Measurements from ENCODE around the gene XIAP.
"Not testable (repeated sequence)": the region's sequence is repeated elsewhere in the genome, so short reads cannot be mapped to it uniquely, and the experiment has no call there.

The XIAP gene
- 44.4 to 114 (median 82.9) reads per million in 9 experiments for total RNA-seq

DNA sequence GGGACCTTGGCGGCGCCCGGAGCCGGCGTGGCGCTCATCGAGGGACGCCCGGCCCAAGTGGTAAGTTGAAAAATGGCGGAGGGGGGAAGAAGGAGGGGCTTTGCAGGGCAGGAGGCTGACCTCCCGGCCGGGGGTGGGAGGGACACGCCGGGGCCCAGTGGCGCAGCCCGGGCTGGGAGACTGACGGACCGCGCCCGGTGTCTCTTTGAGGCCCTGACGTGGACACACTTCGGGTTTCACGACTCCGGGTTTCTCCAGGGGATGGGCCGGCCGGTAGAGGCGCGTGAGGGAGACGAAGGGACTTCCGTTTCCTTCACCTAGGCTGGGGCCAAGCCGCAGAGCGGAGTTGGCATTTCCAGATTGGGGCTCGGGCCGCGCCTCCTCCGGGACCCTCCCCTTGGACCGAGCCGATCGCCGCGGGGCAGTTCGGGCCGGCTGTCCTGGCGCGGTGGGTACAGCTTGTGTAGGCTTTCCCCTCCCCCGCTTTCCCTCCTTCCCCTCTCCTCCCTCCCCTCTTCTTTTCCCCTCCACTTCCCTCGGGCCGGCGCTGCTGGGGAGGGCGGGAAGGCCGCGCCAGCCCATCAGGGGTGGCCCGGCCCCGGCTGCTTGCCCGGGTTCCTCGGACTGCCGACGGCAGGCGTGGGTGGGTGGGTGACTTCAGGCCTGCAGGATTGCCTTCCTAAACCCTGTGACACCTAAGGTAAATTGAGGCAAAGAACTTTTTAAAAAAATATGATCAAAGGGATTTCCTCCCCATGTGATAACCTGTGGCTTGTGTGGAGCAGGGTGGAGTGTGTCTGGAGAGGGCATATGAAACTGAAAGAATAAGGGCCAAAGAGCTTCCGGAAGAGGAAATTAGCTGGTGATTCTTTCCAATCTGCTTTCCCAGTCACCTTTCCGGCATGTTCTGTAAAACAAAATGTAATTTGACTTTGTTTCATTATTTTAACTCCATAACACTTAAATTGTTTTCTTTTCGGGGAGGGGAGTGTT is at the start of gene XIAP:
XIAP (plus strand) TSS at position 208 of the 993 bp plus-strand sequence. CDS start 25,610 bp downstream, outside the sequence.
- DNase-seq (peak; percentile 53 to 61 (median 59)), ATAC-seq (replicated peaks) (peak; percentile 79)
- H3K4me3 Mint-ChIP-seq, result peak within 1 kb of the TSS; percentile 80 to 89
- peaks cover 9% of the 10 kb centered on the region in 2 donors for H3K4me1 Mint-ChIP-seq (ENCODE audit: low read depth in 2 of 2)
- peak within 1 kb of the TSS; percentile 92 to 95 for H3K27ac Mint-ChIP-seq
- no peaks in the 10 kb centered on the region for H3K9me3 Mint-ChIP-seq
- H3K36me3 Mint-ChIP-seq (ENCODE audit: insufficient read depth), result peaks cover 9% of the 10 kb centered on the region
- no peaks in the 10 kb centered on the region for H3K27me3 Mint-ChIP-seq

DNA sequence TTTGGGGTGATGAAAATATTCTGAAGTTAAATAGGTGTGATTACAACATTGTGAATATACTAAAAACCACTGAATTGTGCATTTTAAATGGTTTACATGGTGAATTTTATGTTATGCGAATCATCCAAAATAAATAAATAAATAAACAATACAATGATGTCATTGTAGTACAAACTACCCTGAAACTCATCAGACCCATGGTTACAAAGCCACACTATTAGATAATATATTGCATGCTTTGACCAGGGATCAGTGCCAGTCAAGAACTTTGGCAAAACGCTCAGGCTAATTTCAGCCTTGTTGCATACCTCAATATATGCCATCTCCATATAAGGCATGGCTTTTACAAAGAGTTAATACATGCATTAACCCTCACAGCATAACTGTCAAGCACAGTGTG is 45.5 kb upstream of the XIAP start:
- no peak for ATAC-seq (replicated peaks)
- no peaks in the 10 kb centered on the region for H3K9me3 Mint-ChIP-seq
- no peaks in the 10 kb centered on the region for H3K36me3 Mint-ChIP-seq (ENCODE audit: insufficient read depth)
- peaks cover 0 to 8% of the 10 kb centered on the region in 2 donors for H3K27me3 Mint-ChIP-seq
- no peak for DNase-seq
- H3K27ac Mint-ChIP-seq, result no peak overlapping the region
- no peaks in the 10 kb centered on the region for H3K4me1 Mint-ChIP-seq (ENCODE audit: low read depth in 2 of 2)
- H3K4me3 Mint-ChIP-seq, result no peak overlapping the region

DNA sequence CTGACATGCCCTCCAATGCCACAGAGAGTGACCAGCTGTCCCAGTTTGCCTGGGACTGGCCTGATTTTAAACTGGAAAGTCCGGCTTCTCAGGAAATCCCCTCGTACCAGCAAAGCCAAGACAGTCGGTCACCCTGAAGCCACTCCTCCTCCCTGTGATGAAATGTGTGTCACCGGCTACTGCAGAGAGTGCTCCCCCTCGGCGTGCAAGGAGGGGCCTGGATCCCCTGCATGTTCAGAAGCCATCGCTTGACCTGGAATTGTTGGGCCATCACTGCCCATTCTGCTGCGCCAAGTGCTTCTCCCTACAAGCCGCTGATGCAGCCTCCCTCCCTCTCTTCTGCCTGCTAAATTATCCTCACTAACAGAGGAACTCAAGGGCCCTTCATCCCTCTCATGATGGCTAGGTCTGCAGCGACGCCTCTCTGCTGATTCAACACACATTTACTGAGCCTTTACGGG is 44.9 kb upstream of the XIAP start:
- H3K27ac Mint-ChIP-seq; H3K9me3 Mint-ChIP-seq; H3K27me3 Mint-ChIP-seq; H3K4me3 Mint-ChIP-seq; DNase-seq; ATAC-seq (replicated peaks); H3K36me3 Mint-ChIP-seq (ENCODE audit: insufficient read depth); H3K4me1 Mint-ChIP-seq (ENCODE audit: low read depth in 2 of 2): not testable (repeated sequence)

DNA sequence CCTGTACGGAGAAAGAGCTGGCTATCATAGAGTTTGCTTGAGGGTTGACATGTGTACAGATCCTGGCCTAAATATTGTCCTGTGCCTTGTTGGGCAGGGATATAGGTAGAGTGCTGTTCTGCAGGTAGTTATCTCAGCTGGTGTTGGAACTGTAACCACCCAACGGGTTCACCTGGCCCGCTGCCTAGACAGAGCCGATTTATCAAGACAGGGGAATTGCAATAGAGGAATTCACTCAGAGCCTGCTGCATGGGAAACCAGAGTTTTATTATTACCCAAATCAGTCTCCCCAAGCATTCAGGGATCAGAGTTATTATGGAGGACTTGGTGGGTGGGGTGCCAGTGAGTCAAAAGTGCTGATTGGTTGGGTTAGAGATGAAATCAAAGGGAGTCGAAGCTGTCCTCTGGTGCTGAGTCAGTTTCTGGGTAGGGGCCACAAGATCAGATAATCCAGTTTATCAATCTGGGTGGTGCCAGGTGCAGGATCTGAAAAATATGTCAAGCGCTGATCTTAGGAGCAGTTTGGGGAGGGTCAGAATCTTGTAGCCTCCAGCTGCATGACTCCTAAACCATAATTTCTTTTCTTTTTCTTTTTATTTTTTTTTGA is 42.5 kb upstream of the XIAP start:
- H3K4me1 Mint-ChIP-seq (ENCODE audit: low read depth in 2 of 2), result no peaks in the 10 kb centered on the region
- no peaks in the 10 kb centered on the region for H3K27me3 Mint-ChIP-seq
- no peak overlapping the region for H3K4me3 Mint-ChIP-seq
- no peaks in the 10 kb centered on the region for H3K36me3 Mint-ChIP-seq (ENCODE audit: insufficient read depth)
- no peaks in the 10 kb centered on the region for H3K9me3 Mint-ChIP-seq
- H3K27ac Mint-ChIP-seq, result no peak overlapping the region
- no peak for ATAC-seq (replicated peaks)
- DNase-seq, result no peak

DNA sequence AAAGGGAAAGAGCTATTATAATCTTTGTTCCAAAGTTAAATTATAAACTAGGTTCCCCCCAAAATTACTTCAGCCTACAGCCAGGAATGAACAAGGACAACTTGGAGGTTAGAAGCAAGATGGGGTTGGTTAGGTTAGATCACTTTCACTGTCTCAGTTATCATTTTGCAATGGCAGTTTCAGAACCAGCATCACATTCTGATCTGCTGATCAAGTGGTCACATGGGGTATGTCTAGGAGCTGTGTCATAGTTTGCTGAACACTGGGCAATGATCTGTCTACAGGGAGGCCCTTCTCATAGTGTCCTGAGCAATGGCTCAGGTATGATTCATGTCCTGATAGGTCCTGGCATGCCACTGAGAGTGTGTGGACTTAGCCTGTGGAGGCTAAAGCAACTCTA is 41.6 kb upstream of the XIAP start:
- H3K4me3 Mint-ChIP-seq, result no peak overlapping the region
- ATAC-seq (replicated peaks), result no peak
- no peaks in the 10 kb centered on the region for H3K4me1 Mint-ChIP-seq (ENCODE audit: low read depth in 2 of 2)

DNA sequence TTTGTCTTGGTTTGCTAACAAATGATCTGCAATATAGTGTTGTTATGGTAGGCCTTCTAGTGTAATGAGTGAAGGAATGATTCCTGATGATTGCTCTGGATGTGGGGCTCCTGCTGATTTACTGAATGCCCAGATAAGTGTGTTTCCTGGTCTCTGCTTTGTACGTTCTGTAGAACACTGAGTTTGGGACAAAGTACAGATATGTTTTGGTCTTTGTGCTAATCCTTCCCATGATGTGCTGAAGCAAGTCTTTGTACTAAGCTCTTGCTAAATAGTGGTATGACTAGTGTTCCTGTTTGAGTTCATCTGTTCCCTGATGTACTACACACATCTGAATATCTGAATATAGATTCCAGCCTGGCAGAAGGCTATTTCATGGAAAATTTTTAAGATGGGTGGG is 36.9 kb upstream of the XIAP start:
- H3K36me3 Mint-ChIP-seq (ENCODE audit: insufficient read depth), result no peaks in the 10 kb centered on the region
- no peak for DNase-seq
- no peaks in the 10 kb centered on the region for H3K9me3 Mint-ChIP-seq
- H3K27ac Mint-ChIP-seq, result no peak overlapping the region
- no peak overlapping the region for H3K4me3 Mint-ChIP-seq
- no peaks in the 10 kb centered on the region for H3K27me3 Mint-ChIP-seq
- H3K4me1 Mint-ChIP-seq (ENCODE audit: low read depth in 2 of 2), result no peaks in the 10 kb centered on the region
- no peak for ATAC-seq (replicated peaks)

More for the DNA sequence above, 41.6 kb upstream of the XIAP start:
- no peaks in the 10 kb centered on the region for H3K36me3 Mint-ChIP-seq (ENCODE audit: insufficient read depth)
- H3K27me3 Mint-ChIP-seq, result no peaks in the 10 kb centered on the region
- no peaks in the 10 kb centered on the region for H3K9me3 Mint-ChIP-seq
- H3K27ac Mint-ChIP-seq, result no peak overlapping the region
- DNase-seq, result no peak

DNA sequence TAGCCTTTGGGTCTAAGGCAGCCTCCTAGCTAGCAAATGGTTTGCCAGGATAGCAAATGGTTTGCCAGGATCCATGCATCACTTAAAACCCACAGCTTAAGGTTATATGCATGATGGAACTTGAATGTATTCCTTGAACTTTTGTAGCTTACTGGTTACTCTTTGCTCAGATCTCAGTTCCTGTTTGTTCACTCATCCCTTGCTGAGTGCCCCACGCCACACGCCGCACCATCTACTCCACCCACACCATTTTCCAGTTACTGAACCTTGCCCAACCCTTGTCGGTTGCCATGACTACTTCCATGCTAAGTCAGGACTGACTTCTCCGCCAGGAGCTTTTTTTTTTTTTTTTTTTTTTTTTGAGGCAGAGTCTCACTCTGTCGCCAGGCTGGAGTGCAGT is 29.5 kb upstream of the XIAP start:
- Mint-ChIP-seq H3K36me3 (ENCODE audit: insufficient read depth) (no peaks in the 10 kb centered on the region), H3K4me1 (ENCODE audit: low read depth in 2 of 2) (no peaks in the 10 kb centered on the region), H3K9me3 (no peaks in the 10 kb centered on the region), H3K27ac (no peak overlapping the region), H3K4me3 (no peak overlapping the region), H3K27me3 (peaks cover 12 to 16% of the 10 kb centered on the region in 2 donors)
- DNase-seq (no peak), ATAC-seq (replicated peaks) (no peak)

DNA sequence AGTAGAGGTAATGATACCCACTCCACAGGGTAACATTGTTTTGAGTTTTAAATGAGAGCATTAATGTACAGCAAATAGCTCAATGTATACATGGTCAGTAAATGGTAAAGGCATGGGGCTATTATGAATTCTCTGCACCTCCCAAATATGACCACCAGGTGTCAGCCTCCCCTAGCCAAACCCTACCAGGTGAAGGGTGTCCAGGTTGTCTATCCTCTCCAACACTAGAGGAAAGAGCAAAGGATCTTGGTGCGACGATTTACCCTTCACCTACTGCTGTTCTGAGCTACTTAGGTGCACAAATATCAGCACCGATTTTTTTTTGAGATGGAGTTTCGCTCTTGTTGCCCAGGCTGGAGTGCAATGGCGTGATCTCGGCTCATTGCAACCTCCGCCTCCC is 26.5 kb upstream of the XIAP start:
- Mint-ChIP-seq H3K4me3 (no peak overlapping the region), H3K4me1 (ENCODE audit: low read depth in 2 of 2) (no peaks in the 10 kb centered on the region), H3K36me3 (ENCODE audit: insufficient read depth) (no peaks in the 10 kb centered on the region), H3K9me3 (no peaks in the 10 kb centered on the region), H3K27ac (no peak overlapping the region), H3K27me3 (peaks cover 12 to 16% of the 10 kb centered on the region in 2 donors)
- ATAC-seq (replicated peaks), result peak; percentile 95
- peak; percentile 52 to 60 (median 56) for DNase-seq

DNA sequence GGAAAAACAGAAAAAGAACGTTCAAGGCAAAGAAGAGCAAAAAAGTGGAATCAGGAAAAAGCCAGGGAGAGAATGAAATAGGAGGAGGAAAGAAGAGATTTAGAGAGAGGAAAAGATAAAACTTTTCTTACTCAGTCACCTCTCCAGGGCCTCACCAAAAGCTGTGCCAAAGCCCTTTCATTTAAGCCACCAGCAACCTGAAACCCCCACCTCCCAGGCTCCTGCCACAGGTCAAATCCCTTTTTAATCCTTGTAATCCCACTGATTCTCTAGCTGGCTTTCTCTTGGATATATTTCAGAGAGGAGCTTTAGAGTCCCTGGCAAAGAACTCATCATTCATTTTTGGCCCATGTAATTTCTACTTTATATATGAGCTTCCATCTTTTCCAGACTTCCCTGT is 25.7 kb upstream of the XIAP start:
- ATAC-seq (replicated peaks), result no peak
- H3K27ac Mint-ChIP-seq, result no peak overlapping the region
- no peak for DNase-seq
- H3K36me3 Mint-ChIP-seq (ENCODE audit: insufficient read depth), result no peaks in the 10 kb centered on the region
- H3K9me3 Mint-ChIP-seq, result no peaks in the 10 kb centered on the region
- peaks cover 12 to 16% of the 10 kb centered on the region in 2 donors for H3K27me3 Mint-ChIP-seq
- no peak overlapping the region for H3K4me3 Mint-ChIP-seq
- H3K4me1 Mint-ChIP-seq (ENCODE audit: low read depth in 2 of 2), result no peaks in the 10 kb centered on the region

DNA sequence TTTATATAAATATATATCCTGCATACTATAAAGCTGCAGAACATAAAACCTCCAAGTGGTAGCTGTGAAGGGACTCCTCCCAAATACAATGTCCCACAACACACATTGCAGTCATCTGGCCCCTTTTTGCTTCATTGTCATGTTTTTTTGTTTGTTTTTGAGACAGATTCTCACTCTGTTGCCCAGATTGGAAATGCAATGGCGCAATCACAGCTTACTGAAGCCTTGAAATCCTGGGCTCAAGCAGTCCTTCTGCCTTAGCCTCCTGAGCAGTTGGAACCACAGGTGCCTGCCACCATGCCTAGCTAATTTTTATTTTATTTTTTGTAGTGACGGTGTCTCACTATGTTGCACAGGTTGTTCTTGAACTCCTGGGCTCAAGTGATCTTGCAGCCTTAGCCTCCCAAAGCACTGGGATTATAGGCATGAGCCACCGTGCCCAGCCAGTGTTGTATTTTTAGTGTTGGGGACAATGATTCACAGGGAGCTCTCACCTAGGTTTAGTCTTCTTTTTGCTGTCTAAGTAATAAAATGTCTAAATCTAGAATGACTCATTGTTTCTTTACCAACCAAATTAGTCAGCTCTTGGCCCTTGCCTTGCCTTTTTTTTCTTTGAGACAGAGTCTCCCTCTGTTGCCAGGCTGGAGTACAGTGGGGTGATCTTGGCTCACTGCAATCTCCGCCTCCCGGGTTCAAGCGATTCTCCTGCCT is 24.0 kb upstream of the XIAP start:
- no peak overlapping the region for H3K4me3 Mint-ChIP-seq
- no peaks in the 10 kb centered on the region for H3K9me3 Mint-ChIP-seq
- H3K27me3 Mint-ChIP-seq, result peaks cover 12 to 16% of the 10 kb centered on the region in 2 donors
- no peak for DNase-seq
- H3K27ac Mint-ChIP-seq, result peak overlapping the region in 1 of 2 donors; percentile 31
- no peaks in the 10 kb centered on the region for H3K36me3 Mint-ChIP-seq (ENCODE audit: insufficient read depth)
- no peak for ATAC-seq (replicated peaks)
- no peaks in the 10 kb centered on the region for H3K4me1 Mint-ChIP-seq (ENCODE audit: low read depth in 2 of 2)

DNA sequence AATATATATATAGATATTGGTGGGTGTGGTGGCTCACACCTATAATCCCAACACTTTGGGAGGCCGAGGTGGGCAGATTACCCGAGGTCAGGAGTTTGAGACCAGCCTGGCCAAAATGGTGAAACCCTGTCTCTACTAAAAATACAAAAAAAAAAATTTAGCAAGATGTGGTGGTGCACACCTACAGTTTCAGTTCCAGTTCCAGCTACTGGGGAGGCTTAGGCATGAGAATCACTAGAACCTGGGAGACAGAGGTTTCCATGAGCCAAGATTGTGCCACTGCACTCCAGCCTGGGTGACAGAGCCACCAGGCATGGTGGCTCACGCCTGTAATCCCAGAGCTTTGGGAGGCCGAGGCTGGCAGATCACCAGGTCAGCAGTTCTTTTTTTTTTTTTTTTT is 14.7 kb upstream of the XIAP start:
- not testable (repeated sequence) for ATAC-seq (replicated peaks); H3K36me3 Mint-ChIP-seq (ENCODE audit: insufficient read depth); H3K4me3 Mint-ChIP-seq; H3K27me3 Mint-ChIP-seq; H3K27ac Mint-ChIP-seq; H3K9me3 Mint-ChIP-seq; H3K4me1 Mint-ChIP-seq (ENCODE audit: low read depth in 2 of 2); DNase-seq

DNA sequence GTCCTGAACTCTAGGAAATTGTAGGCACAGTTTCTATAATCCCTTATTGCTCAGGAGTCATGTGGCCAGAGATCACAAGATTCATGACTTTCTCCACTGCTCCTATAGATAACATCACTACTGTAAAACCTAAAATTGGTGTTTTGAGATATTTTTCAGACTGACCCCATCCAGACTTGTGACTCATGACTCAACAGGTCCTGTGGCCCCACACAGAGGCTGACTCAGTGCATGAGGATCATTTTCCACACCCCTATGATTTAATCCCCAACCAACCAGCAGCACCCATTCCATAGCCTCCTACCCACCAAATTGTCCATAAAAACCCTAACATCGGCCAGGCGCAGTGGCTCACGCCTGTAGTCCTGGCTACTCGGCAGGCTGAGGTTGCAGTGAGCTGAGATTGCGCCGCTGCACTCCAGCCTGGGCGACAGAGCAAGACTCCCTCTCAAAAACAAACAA is 13.2 kb upstream of the XIAP start:
- DNase-seq, result no peak
- Mint-ChIP-seq H3K27me3 (no peaks in the 10 kb centered on the region), H3K27ac (no peak overlapping the region), H3K4me3 (no peak overlapping the region), H3K4me1 (ENCODE audit: low read depth in 2 of 2) (no peaks in the 10 kb centered on the region), H3K36me3 (ENCODE audit: insufficient read depth) (peaks cover 4% of the 10 kb centered on the region), H3K9me3 (no peaks in the 10 kb centered on the region)
- ATAC-seq (replicated peaks), result no peak

DNA sequence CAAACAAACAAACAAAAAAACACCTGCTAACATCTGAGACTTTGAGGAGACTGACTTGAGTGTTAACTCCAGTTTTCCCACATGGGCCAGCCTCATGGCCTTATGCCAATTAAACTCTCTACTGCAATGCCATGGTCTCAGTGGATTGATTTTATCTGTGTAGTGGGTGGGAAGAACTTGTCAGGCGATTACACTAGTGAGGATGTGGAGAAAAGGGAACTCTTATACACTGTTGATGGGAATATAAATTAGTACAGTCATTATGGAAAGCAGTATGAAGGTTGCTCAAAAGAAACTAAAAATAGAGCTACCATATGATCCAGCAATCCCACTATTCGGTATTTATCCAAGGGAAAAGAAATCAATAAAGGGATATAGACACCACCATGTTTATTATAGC is 12.8 kb upstream of the XIAP start:
- Mint-ChIP-seq H3K27ac (no peak overlapping the region), H3K4me3 (no peak overlapping the region), H3K27me3 (no peaks in the 10 kb centered on the region), H3K4me1 (ENCODE audit: low read depth in 2 of 2) (no peaks in the 10 kb centered on the region), H3K36me3 (ENCODE audit: insufficient read depth) (peaks cover 4% of the 10 kb centered on the region), H3K9me3 (no peaks in the 10 kb centered on the region)
- DNase-seq (no peak), ATAC-seq (replicated peaks) (no peak)

Measured in effector memory CD8-positive, alpha-beta T cell (primary cell).